GM19099 (cell line): Measurements from ENCODE around the gene CTDP1.

Source experiments
- POLR2A ChIP-seq: IDR thresholded peaks from 3 replicates; pipeline ENCODE4 v1.6.1; 2011; ENCODE audit warnings: low read depth; ENCODE audit not compliant: insufficient read length; ENCODE audit errors: extremely low read depth

CTDP1 gene

GRCh38 chr18:79684283-79684631 is 4.7 kb downstream of the CTDP1 start:
- no peak for TF ChIP-seq POLR2A

GRCh38 chr18:79684787-79685186 is 5.2 kb downstream of the CTDP1 start:
- TF ChIP-seq POLR2A = no peak

- TF ChIP-seq POLR2A = no peak
Measured at GRCh38 chr18:79685281-79685680, 5.7 kb downstream of the CTDP1 start.

- no peak for TF ChIP-seq POLR2A
Measured at GRCh38 chr18:79685971-79686370, 6.4 kb downstream of the CTDP1 start.

GRCh38 chr18:79687806-79688205 is 8.2 kb downstream of the CTDP1 start:
- TF ChIP-seq POLR2A = no peak

GRCh38 chr18:79690071-79690470 is 10.5 kb downstream of the CTDP1 start:
- TF ChIP-seq POLR2A = no peak

GRCh38 chr18:79690586-79691482 is 11.2 kb downstream of the CTDP1 start:
- TF ChIP-seq POLR2A = no peak

GRCh38 chr18:79692056-79692455 is 12.5 kb downstream of the CTDP1 start:
- no peak for TF ChIP-seq POLR2A

GRCh38 chr18:79692886-79693285 is 13.3 kb downstream of the CTDP1 start:
- TF ChIP-seq POLR2A = no peak

- TF ChIP-seq POLR2A = no peak
Measured at GRCh38 chr18:79693561-79694205, 14.1 kb downstream of the CTDP1 start.

GRCh38 chr18:79694895-79695213 is 15.3 kb downstream of the CTDP1 start:
- no peak for TF ChIP-seq POLR2A

- no peak for TF ChIP-seq POLR2A
Measured at GRCh38 chr18:79695269-79695668, 15.7 kb downstream of the CTDP1 start.

GRCh38 chr18:79695856-79696850 is 16.6 kb downstream of the CTDP1 start:
- TF ChIP-seq POLR2A = no peak

- TF ChIP-seq POLR2A = no peak
Measured at GRCh38 chr18:79697178-79697577, 17.6 kb downstream of the CTDP1 start.

- no peak for TF ChIP-seq POLR2A
Measured at GRCh38 chr18:79697976-79698375, 18.4 kb downstream of the CTDP1 start.
